Liver (tissue), 9 donors: ENCODE measurements around the gene TMEM167A. TPM values are rescaled to one million over a fixed set of nuclear protein-coding genes. Genes with fewer than 3 reads are reported as not detected.

ENCODE experiments used
- DNase-seq: peaks from one replicate; pipeline ENCODE4 v3.0.0-alpha.2; 2017; ENCODE audit warnings: low spot score
- H3K27ac ChIP-seq, 2 donors: one replicate each; pipeline ENCODE4 v1.7.0; 2013; ENCODE audit warnings: inconsistent platforms in 2 of 2, low read length in 2 of 2, control low read depth in 1 of 2, low read depth in 1 of 2, mild to moderate bottlenecking in 1 of 2
- H3K27me3 ChIP-seq, 4 donors: one replicate each; pipeline versions ENCODE4 v1.6.1 to v1.7.0; 2013; ENCODE audit warnings: low read length in 3 of 4, inconsistent platforms in 1 of 4, mild to moderate bottlenecking in 1 of 4, moderate library complexity in 1 of 4; ENCODE audit not compliant: control insufficient read depth in 4 of 4, insufficient read depth in 4 of 4
- H3K36me3 ChIP-seq, 4 donors: one replicate each; pipeline versions ENCODE4 v1.6.1 to v1.7.0; 2013; ENCODE audit warnings: low read length in 3 of 4, mild to moderate bottlenecking in 3 of 4, low read depth in 1 of 4, moderate library complexity in 1 of 4; ENCODE audit not compliant: control insufficient read depth in 4 of 4, insufficient read depth in 3 of 4
- H3K4me1 ChIP-seq, 4 donors: one replicate each; pipeline versions ENCODE4 v1.6.1 to v1.7.0; 2013; ENCODE audit warnings: low read length in 3 of 4, mild to moderate bottlenecking in 3 of 4, moderate library complexity in 1 of 4; ENCODE audit not compliant: control insufficient read depth in 4 of 4, insufficient read depth in 4 of 4
- H3K4me3 ChIP-seq, 3 donors: one replicate each; pipeline versions ENCODE4 v1.6.1 to v1.7.0; 2013; ENCODE audit warnings: low read length in 3 of 3, control low read depth in 1 of 3, low read depth in 1 of 3, mild to moderate bottlenecking in 1 of 3
- H3K9ac ChIP-seq, 2 donors: one replicate each; pipeline ENCODE4 v1.7.0; 2013; ENCODE audit warnings: low read length in 2 of 2, mild to moderate bottlenecking in 2 of 2, moderate library complexity in 2 of 2, control low read depth in 1 of 2, low read depth in 1 of 2
- H3K9me3 ChIP-seq, 4 donors: one replicate each; pipeline versions ENCODE4 v1.6.1 to v1.7.0; 2013; ENCODE audit warnings: low read length in 3 of 4; ENCODE audit not compliant: control insufficient read depth in 4 of 4
- CTCF ChIP-seq: fragments of 150-350 bp; IDR thresholded peaks from 2 replicates; pipeline ENCODE4 v1.5.1; 2017; ENCODE audit warnings: improper control_type of control experiment, low read depth, low read length; ENCODE audit not compliant: missing input control
- EGR1 ChIP-seq, 2 donors: IDR thresholded peaks; 2 replicates each; pipeline ENCODE4 v1.6.1; 2016 to 2018; ENCODE audit warnings: antibody characterized with exemption in 2 of 2, low read depth in 2 of 2
- GABPA ChIP-seq, 2 donors: IDR thresholded peaks in 1 of 2; conservative IDR thresholded peaks in 1 of 2; 2 replicates each; pipeline ENCODE4 v1.6.1; 2016; ENCODE audit warnings: antibody characterized with exemption in 2 of 2, mild to moderate bottlenecking in 1 of 2, moderate library complexity in 1 of 2
- HNF4A ChIP-seq, 2 donors: conservative IDR thresholded peaks; 2 replicates each; pipeline ENCODE4 v1.6.1; 2016; ENCODE audit warnings: antibody characterized with exemption in 2 of 2, mild to moderate bottlenecking in 2 of 2
- HNF4G ChIP-seq: IDR thresholded peaks from 2 replicates; pipeline ENCODE4 v1.6.1; 2016; ENCODE audit warnings: antibody characterized with exemption
- JUND ChIP-seq, 2 donors: IDR thresholded peaks; 2 replicates each; pipeline ENCODE4 v1.6.1; 2016; ENCODE audit warnings: antibody characterized with exemption in 2 of 2
- NR2F2 ChIP-seq: IDR thresholded peaks from 2 replicates; pipeline ENCODE4 v1.6.1; 2016; ENCODE audit warnings: antibody characterized with exemption
- RAD21 ChIP-seq, 2 donors: IDR thresholded peaks; 2 replicates each; pipeline ENCODE4 v1.6.1; 2016; ENCODE audit warnings: antibody characterized with exemption in 2 of 2, mild to moderate bottlenecking in 2 of 2
- RXRA ChIP-seq, 2 donors: IDR thresholded peaks; 2 replicates each; pipeline ENCODE4 v1.6.1; 2017 to 2018; ENCODE audit warnings: antibody characterized with exemption in 2 of 2, mild to moderate bottlenecking in 1 of 2
- TAF1 ChIP-seq: conservative IDR thresholded peaks from 2 replicates; pipeline ENCODE4 v1.6.1; 2016; ENCODE audit warnings: antibody characterized with exemption, mild to moderate bottlenecking
- YY1 ChIP-seq: IDR thresholded peaks from 2 replicates; pipeline ENCODE4 v1.6.1; 2016; ENCODE audit warnings: antibody characterized with exemption, mild to moderate bottlenecking
- ZBTB33 ChIP-seq: IDR thresholded peaks from 2 replicates; pipeline ENCODE4 v1.6.1; 2016; ENCODE audit warnings: antibody characterized with exemption
- WGBS: extraction: QIAGEN DNeasy Blood & Tissue Kit; methylation state at CpG from one replicate; pipeline ENCODE4 v1.1.7; 2013; 5-methylcytosine and 5-hydroxymethylcytosine counted together
- polyA plus RNA-seq, 2 donors: library from polyadenylated mRNA; stranded (reverse) in 1 of 2; unstranded in 1 of 2; fragments of 200-250 nt in 1 of 2; fragments of >200 nt in 1 of 2; fragmentation: Nextera tagmentation in 1 of 2; extraction: Ambion mirVana in 1 of 2; gene quantifications; one replicate each; pipeline versions ENCODE4 v1.2.1 to v1.2.3, GENCODE V29; 2013 to 2015
- total RNA-seq, 2 donors: library from RNA; depleted of rRNA; stranded (reverse); fragments of >200 nt; gene quantifications; one replicate each; pipeline ENCODE4 v1.2.3, GENCODE V29; 2014
- TF ChIP-seq, protein P1 (sequence below): IDR thresholded peaks from 2 replicates; pipeline ENCODE4 v1.6.1; 2016; ENCODE audit warnings: antibody characterized with exemption
- TF ChIP-seq, protein P2 (sequence below): IDR thresholded peaks from 2 replicates; pipeline ENCODE4 v1.6.1; 2016; ENCODE audit warnings: antibody characterized with exemption
- donor health status: healthy.
- donor health status: healthy.
- donor health status: healthy.
- donor health status: healthy.
- donor health status: healthy.

The TMEM167A gene
- total and polyA plus RNA-seq, 4 donors = 27.0 to 55.2 (median 37.1) TPM

GRCh38 chr5:83058726-83059125, 18.5 kb downstream of the TMEM167A start (continued):
- no peak for TF ChIP-seq ZBTB33
- no peak for TF ChIP-seq JUND (IDR thresholded peaks at IDR 0.05)
- no peak for TF ChIP-seq RAD21 (IDR thresholded peaks at IDR 0.05)
- TF ChIP-seq TAF1 = no peak
- no peak for TF ChIP-seq HNF4A (conservative IDR thresholded peaks at IDR 0.05)
- no peak for TF ChIP-seq HNF4G
- TF ChIP-seq, protein P1, sequence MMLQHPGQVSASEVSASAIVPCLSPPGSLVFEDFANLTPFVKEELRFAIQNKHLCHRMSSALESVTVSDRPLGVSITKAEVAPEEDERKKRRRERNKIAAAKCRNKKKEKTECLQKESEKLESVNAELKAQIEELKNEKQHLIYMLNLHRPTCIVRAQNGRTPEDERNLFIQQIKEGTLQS = no peak
- no peak for TF ChIP-seq YY1

GRCh38 chr5:83055166-83055565, 22.0 kb downstream of the TMEM167A start:
- no peaks in the 10 kb centered on the region for H3K27me3 ChIP-seq
- DNase-seq = no peak
- 94% methylated on average over 2 of the region's 2 CpGs for WGBS

More at GRCh38 chr5:83055166-83055565, 22.0 kb downstream of the TMEM167A start:
- TF ChIP-seq NR2F2 (no peak), ZBTB33 (no peak), RXRA (IDR thresholded peaks at IDR 0.05) (no peak), RAD21 (IDR thresholded peaks at IDR 0.05) (no peak), GABPA (IDR thresholded peaks at IDR 0.05 in 1 of 2, conservative IDR thresholded peaks at IDR 0.05 in 1 of 2) (no peak), CTCF (no peak), EGR1 (IDR thresholded peaks at IDR 0.05; ENCODE audit: low read depth in 2 of 2) (no peak)
- TF ChIP-seq, protein P2, sequence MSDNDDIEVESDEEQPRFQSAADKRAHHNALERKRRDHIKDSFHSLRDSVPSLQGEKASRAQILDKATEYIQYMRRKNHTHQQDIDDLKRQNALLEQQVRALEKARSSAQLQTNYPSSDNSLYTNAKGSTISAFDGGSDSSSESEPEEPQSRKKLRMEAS = no peak
- H3K9ac ChIP-seq = no peak overlapping the region
- no peak overlapping the region for H3K27ac ChIP-seq
- H3K4me1 ChIP-seq = no peaks in the 10 kb centered on the region
- H3K4me3 ChIP-seq = no peak overlapping the region
- H3K36me3 ChIP-seq = peaks cover 0 to 24% (median 7%) of the 10 kb centered on the region in 4 donors
- no peaks in the 10 kb centered on the region for H3K9me3 ChIP-seq
